SK-N-SH (cell line): Measurements from ENCODE around the gene VAV1.

Experiments
- CTCF ChIP-seq: fragments of 200-600 bp; sonication (generic); IDR thresholded peaks from 2 replicates; pipeline ENCODE4 v1.6.1; 2017; ENCODE audit warnings: antibody characterized with exemption, mild to moderate bottlenecking, moderate library complexity
- EP300 ChIP-seq, 2 experiments: IDR thresholded peaks; 2 replicates each; pipeline versions ENCODE4 v1.4.0 to v1.6.1; 2012; ENCODE audit warnings: borderline replicate concordance in 1 of 2, low read depth in 1 of 2, low read length in 1 of 2
- EZH2phosphoT487 ChIP-seq: fragments of 200-600 bp; sonication (generic); IDR thresholded peaks from 2 replicates; pipeline ENCODE4 v1.6.1; 2017; ENCODE audit warnings: low read depth, mixed run types, mild to moderate bottlenecking, antibody characterized with exemption, moderate library complexity, borderline replicate concordance
- PBX3 ChIP-seq: IDR thresholded peaks from 2 replicates; pipeline ENCODE4; 2012
- POLR2AphosphoS5 ChIP-seq: IDR thresholded peaks from 2 replicates; pipeline ENCODE4 v1.6.1; 2012; ENCODE audit warnings: low read depth, low read length
- TAF1 ChIP-seq: IDR thresholded peaks from 2 replicates; pipeline ENCODE4 v1.6.1; 2012; ENCODE audit warnings: low read depth, mild to moderate bottlenecking, low read length, moderate library complexity, borderline replicate concordance

- TF ChIP-seq POLR2AphosphoS5 (no peak), EP300 (IDR thresholded peaks at IDR 0.05; ENCODE audit: borderline replicate concordance in 1 of 2, low read depth in 1 of 2, low read length in 1 of 2) (no peak), PBX3 (no peak), TAF1 (no peak), CTCF (no peak), EZH2phosphoT487 (no peak)
Measured at GRCh38 chr19:6865849-6866248, 93.3 kb downstream of the VAV1 start.
